Smooth muscle cell (in vitro differentiated cells): Measurements from ENCODE around the gene PTP4A2. TPM values are rescaled to one million over a fixed set of nuclear protein-coding genes. Genes with fewer than 3 reads are reported as not detected.
"Not testable (repeated sequence)": the region's sequence is repeated elsewhere in the genome, so short reads cannot be mapped to it uniquely, and the experiment has no call there.

ENCODE experiments used
- DNase-seq: peaks from one replicate; lab custom pipeline; 2025; ENCODE audit not compliant: unreplicated experiment; lab: John Stamatoyannopoulos, UW
- H2AFZ ChIP-seq: fragments of 200-600 bp; sonication (generic); 2 replicates; pipeline ENCODE4 v1.6.0; 2016; ENCODE audit warnings: antibody characterized with exemption, low read depth, mild to moderate bottlenecking
- H3F3A ChIP-seq: fragments of 200-600 bp; sonication (generic); 2 replicates; pipeline ENCODE4 v1.6.0; 2017; ENCODE audit warnings: antibody characterized with exemption, low read depth
- H3K27ac ChIP-seq: fragments of 200-600 bp; sonication (generic); 2 replicates; pipeline ENCODE4 v1.5.1; 2016; ENCODE audit warnings: low read depth, mild to moderate bottlenecking
- H3K27me3 ChIP-seq: fragments of 200-600 bp; sonication (generic); 2 replicates; pipeline ENCODE4 v1.6.1; 2016; ENCODE audit warnings: low read depth, mild to moderate bottlenecking
- H3K36me3 ChIP-seq: fragments of 200-600 bp; sonication (generic); 2 replicates; pipeline ENCODE4 v1.5.1; 2016; ENCODE audit warnings: low read depth
- H3K4me1 ChIP-seq: fragments of 200-600 bp; sonication (generic); 2 replicates; pipeline ENCODE4 v1.5.1; 2016; ENCODE audit warnings: low read depth
- H3K4me2 ChIP-seq: fragments of 200-600 bp; sonication (generic); 2 replicates; pipeline ENCODE4 v1.6.0; 2016; ENCODE audit warnings: mild to moderate bottlenecking
- H3K4me3 ChIP-seq: fragments of 200-600 bp; sonication (generic); 2 replicates; pipeline ENCODE4 v1.5.1; 2016; ENCODE audit warnings: mild to moderate bottlenecking
- H3K79me2 ChIP-seq: fragments of 200-600 bp; sonication (generic); 2 replicates; pipeline ENCODE4 v1.6.0; 2016; ENCODE audit warnings: low read depth, mild to moderate bottlenecking
- H3K9ac ChIP-seq: fragments of 200-600 bp; sonication (generic); 2 replicates; pipeline ENCODE4 v1.6.0; 2016; ENCODE audit warnings: low read depth
- H3K9me3 ChIP-seq: fragments of 200-600 bp; sonication (generic); replicated peaks from 2 replicates; pipeline ENCODE4 v1.5.1; 2016; ENCODE audit warnings: low read depth
- H4K20me1 ChIP-seq: fragments of 200-600 bp; sonication (generic); 2 replicates; pipeline ENCODE4 v1.6.0; 2016; ENCODE audit warnings: low read depth
- CTCF ChIP-seq: fragments of 200-600 bp; sonication (generic); IDR thresholded peaks from 2 replicates; pipeline ENCODE4 v1.5.1; 2017; ENCODE audit warnings: borderline replicate concordance, mild to moderate bottlenecking, antibody characterized with exemption; ENCODE audit not compliant: insufficient read depth, poor library complexity, severe bottlenecking
- WGBS: methylation state at CpG from one replicate; pipeline ENCODE4 v1.1.7; 2016; ENCODE audit warnings: low lambda C conversion rate; 5-methylcytosine and 5-hydroxymethylcytosine counted together
- polyA plus RNA-seq: library from polyadenylated mRNA; unstranded; fragments of >200 nt; fragmentation: Nextera tagmentation; extraction: Ambion mirVana; gene quantifications from 2 replicates; pipeline ENCODE4 v1.2.1, GENCODE V29; 2016
- total RNA-seq: library from RNA; depleted of rRNA; stranded (reverse); fragments of >200 nt; gene quantifications from 2 replicates; pipeline ENCODE4 v1.2.3, GENCODE V29; 2014

PTP4A2 gene
- total and polyA plus RNA-seq, 2 experiments from 2014 or later = 334 to 460 TPM

GRCh38 chr1:31902510-31902860 is 35.7 kb downstream of the PTP4A2 start:
- Histone ChIP-seq H3K4me3 (no peak overlapping the region), H3K79me2 (no peaks in the 10 kb centered on the region), H3K9ac (no peak overlapping the region), H3K9me3 (no peaks in the 10 kb centered on the region), H3K4me1 (no peaks in the 10 kb centered on the region), H3K27me3 (no peaks in the 10 kb centered on the region), H3F3A (peaks cover 4% of the 10 kb centered on the region), H3K36me3 (peaks cover 3% of the 10 kb centered on the region), H2AFZ (no peak overlapping the region), H3K4me2 (no peak overlapping the region), H4K20me1 (peaks cover 12% of the 10 kb centered on the region), H3K27ac (no peak overlapping the region)
- no peak for DNase-seq
- no peak for TF ChIP-seq CTCF
- 95% methylated on average over 5 of the region's 5 CpGs for WGBS

- no peak for TF ChIP-seq CTCF
- Histone ChIP-seq H3F3A (no peaks in the 10 kb centered on the region), H3K27me3 (no peaks in the 10 kb centered on the region), H3K4me1 (no peaks in the 10 kb centered on the region), H3K36me3 (no peaks in the 10 kb centered on the region), H3K4me3 (no peak overlapping the region), H3K9ac (no peak overlapping the region), H3K27ac (no peak overlapping the region), H3K4me2 (no peak overlapping the region), H4K20me1 (peaks cover 7% of the 10 kb centered on the region), H3K9me3 (no peaks in the 10 kb centered on the region), H2AFZ (no peak overlapping the region), H3K79me2 (no peaks in the 10 kb centered on the region)
- 98% methylated on average over 6 of the region's 6 CpGs for WGBS
- DNase-seq = no peak
Observed at GRCh38 chr1:31901838-31902509, 36.2 kb downstream of the PTP4A2 start.

GRCh38 chr1:31900790-31901189 is 37.4 kb downstream of the PTP4A2 start:
- Histone ChIP-seq H3K4me2 (no peak overlapping the region), H3F3A (no peaks in the 10 kb centered on the region), H3K4me3 (no peak overlapping the region), H3K79me2 (no peaks in the 10 kb centered on the region), H3K27me3 (no peaks in the 10 kb centered on the region), H2AFZ (no peak overlapping the region), H3K4me1 (no peaks in the 10 kb centered on the region), H3K27ac (no peak overlapping the region), H3K36me3 (no peaks in the 10 kb centered on the region), H3K9me3 (no peaks in the 10 kb centered on the region), H3K9ac (no peak overlapping the region), H4K20me1 (no peaks in the 10 kb centered on the region)
- 90% methylated on average over 3 of the region's 3 CpGs for WGBS
- DNase-seq = no peak
- no peak for TF ChIP-seq CTCF

- Histone ChIP-seq H3K9me3 (no peaks in the 10 kb centered on the region), H3K4me3 (no peak overlapping the region), H3K4me2 (no peak overlapping the region), H4K20me1 (no peaks in the 10 kb centered on the region), H2AFZ (no peak overlapping the region), H3K27ac (no peak overlapping the region), H3K9ac (no peak overlapping the region), H3K79me2 (no peaks in the 10 kb centered on the region), H3K36me3 (no peaks in the 10 kb centered on the region), H3K4me1 (no peaks in the 10 kb centered on the region), H3K27me3 (no peaks in the 10 kb centered on the region), H3F3A (no peaks in the 10 kb centered on the region)
- TF ChIP-seq CTCF = no peak
- WGBS = 94% methylated on average over 6 of the region's 6 CpGs
- DNase-seq = no peak
Observed at GRCh38 chr1:31897526-31898100, 40.6 kb downstream of the PTP4A2 start.

- not testable (repeated sequence) for H3K4me3 ChIP-seq, H3K79me2 ChIP-seq, H2AFZ ChIP-seq, H4K20me1 ChIP-seq, H3K27ac ChIP-seq, H3K27me3 ChIP-seq, H3K9me3 ChIP-seq, H3K4me1 ChIP-seq, H3F3A ChIP-seq, H3K9ac ChIP-seq, H3K36me3 ChIP-seq, DNase-seq, H3K4me2 ChIP-seq
- 97% methylated on average over 2 of the region's 2 CpGs for WGBS
Observed at GRCh38 chr1:31895474-31896198, 42.5 kb downstream of the PTP4A2 start.
